ENCODE data around the gene TBC1D7.

TBC1D7 gene

GRCh38 chr6:13289789-13290318 lies 38.5 kb downstream of the TBC1D7 start:
- no peak for DNase-seq

GRCh38 chr6:13288969-13289391 lies 39.4 kb downstream of the TBC1D7 start:
- no peak for DNase-seq

GRCh38 chr6:13288481-13288880 lies 39.9 kb downstream of the TBC1D7 start:
- no peak for DNase-seq

GRCh38 chr6:13287104-13287503 lies 41.2 kb downstream of the TBC1D7 start:
- DNase-seq, result no peak

- DNase-seq, result no peak
Measured at GRCh38 chr6:13286181-13286580, 42.2 kb downstream of the TBC1D7 start.

GRCh38 chr6:13285705-13286104 lies 42.6 kb downstream of the TBC1D7 start:
- DNase-seq, result no peak

GRCh38 chr6:13284646-13285045 lies 43.7 kb downstream of the TBC1D7 start:
- DNase-seq, result no peak

- no peak for DNase-seq
Measured at GRCh38 chr6:13283331-13283730, 45.0 kb downstream of the TBC1D7 start.

- no peak for DNase-seq
Measured at GRCh38 chr6:13282393-13283069, 45.8 kb downstream of the TBC1D7 start.

- DNase-seq, result no peak
Measured at GRCh38 chr6:13281686-13282085, 46.7 kb downstream of the TBC1D7 start.

GRCh38 chr6:13280254-13280653 lies 48.1 kb downstream of the TBC1D7 start:
- DNase-seq, result no peak

- no peak for DNase-seq
Measured at GRCh38 chr6:13278991-13279390, 49.3 kb downstream of the TBC1D7 start.

- no peak for DNase-seq
Measured at GRCh38 chr6:13278164-13278563, 50.2 kb downstream of the TBC1D7 start.

- no peak for DNase-seq
Measured at GRCh38 chr6:13277231-13277630, 51.1 kb downstream of the TBC1D7 start.

GRCh38 chr6:13275435-13275989 lies 52.8 kb downstream of the TBC1D7 start:
- DNase-seq, result no peak

GRCh38 chr6:13274707-13275434 lies 53.5 kb downstream of the TBC1D7 start:
- DNase-seq, result no peak

- peak; percentile 68 for DNase-seq
Measured at GRCh38 chr6:13273931-13274706, 54.2 kb downstream of the TBC1D7 start.

- DNase-seq, result no peak
Measured at GRCh38 chr6:13273202-13273930, 55.0 kb downstream of the TBC1D7 start.

GRCh38 chr6:13272131-13273046 lies 55.9 kb downstream of the TBC1D7 start:
- no peak for DNase-seq

GRCh38 chr6:13268913-13269518 lies 59.3 kb downstream of the TBC1D7 start:
- DNase-seq, result no peak

- DNase-seq, result no peak
Measured at GRCh38 chr6:13267142-13267651, 61.1 kb downstream of the TBC1D7 start.

Data from stimulated activated naive CD4-positive, alpha-beta T cell treated with Interleukin-2 at 50 U/mL for 16 hours (primary cell).